Measurements from ENCODE around the gene PHTF2.
A peak's percentile ranks its signal among the peaks of the same experiment; 100 is the strongest.

The PHTF2 gene

DNA sequence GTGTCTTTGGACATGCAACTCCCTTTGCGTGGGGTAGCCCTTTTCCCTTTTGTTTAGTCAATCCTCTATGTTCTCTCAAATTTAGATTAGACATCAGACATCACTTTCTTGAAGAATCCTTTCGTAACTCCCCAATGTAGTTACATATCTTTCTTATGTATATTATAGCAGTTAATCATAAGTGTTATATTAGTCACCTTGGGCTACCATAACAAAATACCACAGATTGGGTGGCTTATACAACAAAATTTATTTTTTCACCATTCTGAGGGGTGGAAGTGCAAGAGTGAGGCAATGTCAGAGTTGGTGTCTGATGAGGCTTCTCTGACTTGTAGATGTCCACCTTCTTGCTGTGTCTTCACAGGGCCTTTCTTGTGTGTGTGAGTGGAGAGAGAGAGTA, 105.7 kb downstream of the PHTF2 start:
- in situ Hi-C loops (cut with HindIII; ENCODE audit: low sequenced_read_pairs): no loop called here

DNA sequence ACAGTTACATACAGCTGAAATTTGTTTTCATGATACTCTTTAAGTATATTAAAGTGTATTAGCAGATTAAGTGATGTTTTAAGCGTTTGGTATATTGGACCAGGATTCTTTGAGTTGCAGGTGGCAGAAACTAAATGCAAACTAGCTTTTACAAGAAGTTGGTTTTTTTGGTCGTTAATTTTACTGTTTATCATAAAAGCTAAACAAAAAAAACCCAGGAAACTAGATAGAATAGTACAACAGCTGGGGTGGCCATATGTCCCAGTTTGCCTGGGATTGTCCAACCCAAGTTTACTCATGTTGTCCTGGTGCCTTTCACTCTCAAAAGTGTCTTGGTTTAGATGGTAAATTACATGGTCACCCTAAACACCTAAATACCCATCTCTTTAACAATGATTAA, 108.7 kb downstream of the PHTF2 start:
- in situ Hi-C loops (cut with HindIII; ENCODE audit: low sequenced_read_pairs): no loop called here
- H3K4me3 ChIP-seq (ENCODE audit: low read depth, low read length): no peak overlapping the region
- no peak for TF ChIP-seq CTCF (IDR thresholded peaks at IDR 0.05; ENCODE audit: low read depth, low read length, missing control alignments)
- DNase-seq (ENCODE audit: low read depth): no peak

More for the DNA sequence above, 105.7 kb downstream of the PHTF2 start:
- no peak for DNase-seq (ENCODE audit: low read depth)
- H3K4me3 ChIP-seq (ENCODE audit: low read depth, low read length): no peak overlapping the region
- TF ChIP-seq CTCF (IDR thresholded peaks at IDR 0.05; ENCODE audit: low read depth, low read length, missing control alignments): no peak

GRCh38 chr7:77908664-77909063, 110.1 kb downstream of the PHTF2 start:
- no peak for DNase-seq (ENCODE audit: low read depth)

GRCh38 chr7:77910124-77910523, 111.6 kb downstream of the PHTF2 start:
- in situ Hi-C loops (cut with HindIII; ENCODE audit: low sequenced_read_pairs): no loop called here
- peak; percentile 11 for TF ChIP-seq CTCF (IDR thresholded peaks at IDR 0.05; ENCODE audit: low read depth, low read length, missing control alignments)
- DNase-seq (ENCODE audit: low read depth): no peak
- H3K4me3 ChIP-seq (ENCODE audit: low read depth, low read length): no peak overlapping the region

More at GRCh38 chr7:77908664-77909063, 110.1 kb downstream of the PHTF2 start:
- no peak overlapping the region for H3K4me3 ChIP-seq (ENCODE audit: low read depth, low read length)
- in situ Hi-C loops (cut with HindIII; ENCODE audit: low sequenced_read_pairs): no loop called here
- no peak for TF ChIP-seq CTCF (IDR thresholded peaks at IDR 0.05; ENCODE audit: low read depth, low read length, missing control alignments)

DNA sequence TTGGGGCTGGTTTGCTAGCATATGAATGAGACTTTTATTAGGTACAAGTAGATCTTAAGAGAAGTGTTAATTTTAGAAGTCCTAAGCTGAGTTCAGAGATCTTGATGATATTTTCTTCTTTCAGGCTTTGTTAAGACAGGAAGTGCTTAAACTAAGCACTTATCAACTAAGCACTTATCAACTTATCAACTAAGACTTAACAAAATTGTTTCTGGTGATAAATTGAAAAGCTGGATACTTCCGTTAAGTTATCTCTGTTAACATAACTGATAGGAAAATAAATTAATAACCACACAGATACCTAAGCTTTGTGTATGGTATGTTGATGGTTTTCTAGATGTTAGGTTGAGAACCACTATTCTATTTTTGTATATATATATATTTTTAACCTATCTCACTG, 113.7 kb downstream of the PHTF2 start:
- in situ Hi-C loops (cut with HindIII; ENCODE audit: low sequenced_read_pairs): no loop called here
- H3K4me3 ChIP-seq (ENCODE audit: low read depth, low read length): no peak overlapping the region
- DNase-seq (ENCODE audit: low read depth): no peak
- TF ChIP-seq CTCF (IDR thresholded peaks at IDR 0.05; ENCODE audit: low read depth, low read length, missing control alignments): no peak

- no peak for DNase-seq (ENCODE audit: low read depth)
- TF ChIP-seq CTCF (IDR thresholded peaks at IDR 0.05; ENCODE audit: low read depth, low read length, missing control alignments): no peak
- H3K4me3 ChIP-seq (ENCODE audit: low read depth, low read length): no peak overlapping the region
- in situ Hi-C loops (cut with HindIII; ENCODE audit: low sequenced_read_pairs): no loop called here
Observed at GRCh38 chr7:77913977-77914607, 115.5 kb downstream of the PHTF2 start.

Measured in astrocyte of the cerebellum (primary cell).